PC-9 (cell line): Measurements from ENCODE around the gene TTC32. TPM values are rescaled to one million over a fixed set of nuclear protein-coding genes. Genes with fewer than 3 reads are reported as not detected.

Source experiments
- BruUV-seq: library from RNA; stranded (reverse); fragments of 400-500 nt; replicated peaks from 2 replicates; lab custom pipeline; 2021; lab: Mats Ljungman, UMichigan
- CTCF ChIA-PET: fragments of 300-600 bp; sonication (Branson Sonifier 250); formaldehyde crosslinking; loops from one replicate; lab custom pipeline; 2022; ENCODE audit warnings: antibody characterized with exemption; lab: Charles Lee
- POLR2A ChIA-PET: fragments of 300-600 bp; sonication (Branson Sonifier 250); formaldehyde crosslinking; loops from one replicate; lab custom pipeline; 2022; ENCODE audit warnings: antibody characterized with exemption; ENCODE audit not compliant: unreplicated experiment; lab: Charles Lee
- DNase-seq, 2 experiments: peaks; one replicate each; pipeline versions ENCODE4 v3.0.0 to v3.0.0-alpha.2; 2015 to 2022; ENCODE audit warnings: mixed read lengths in 1 of 2
- H2AFZ ChIP-seq: fragments of 200-600 bp; sonication (generic); 2 replicates; pipeline ENCODE4 v1.8.1; 2017; ENCODE audit warnings: antibody characterized with exemption
- H3F3A ChIP-seq: fragments of 200-600 bp; sonication (generic); 2 replicates; pipeline ENCODE4 v1.8.1; 2017; ENCODE audit warnings: antibody characterized with exemption, mild to moderate bottlenecking, low read depth; ENCODE audit not compliant: insufficient read depth
- H3K27ac ChIP-seq: fragments of 200-600 bp; sonication (generic); 2 replicates; pipeline ENCODE4 v1.6.1; 2016; ENCODE audit warnings: mixed run types
- H3K27me3 ChIP-seq: fragments of 200-600 bp; sonication (generic); 2 replicates; pipeline ENCODE4 v1.6.1; 2016; ENCODE audit warnings: low read depth, mixed run types; ENCODE audit not compliant: insufficient read depth
- H3K36me3 ChIP-seq: fragments of 200-600 bp; sonication (generic); 2 replicates; pipeline ENCODE4 v1.6.1; 2016; ENCODE audit warnings: low read depth, mixed run types
- H3K4me1 ChIP-seq: fragments of 200-600 bp; sonication (generic); replicated peaks from 2 replicates; pipeline ENCODE4 v1.6.1; 2016; ENCODE audit warnings: mixed run types; ENCODE audit not compliant: insufficient read depth
- H3K4me2 ChIP-seq: fragments of 200-600 bp; sonication (generic); 2 replicates; pipeline ENCODE4 v1.6.1; 2017; ENCODE audit warnings: mixed run types
- H3K4me3 ChIP-seq: fragments of 200-600 bp; sonication (generic); 2 replicates; pipeline ENCODE4 v1.6.1; 2016; ENCODE audit warnings: mixed run types
- H3K79me2 ChIP-seq: fragments of 200-600 bp; sonication (generic); 2 replicates; pipeline ENCODE4 v1.6.1; 2017; ENCODE audit warnings: low read depth, mixed run types
- H3K9me2 ChIP-seq: fragments of 200-600 bp; sonication (generic); 2 replicates; pipeline ENCODE4 v1.8.1; 2017; ENCODE audit warnings: mild to moderate bottlenecking; ENCODE audit not compliant: insufficient read depth
- H3K9me3 ChIP-seq: fragments of 200-600 bp; sonication (generic); 2 replicates; pipeline ENCODE4 v1.8.1; 2016; ENCODE audit warnings: low read depth; ENCODE audit not compliant: insufficient read depth
- H4K20me1 ChIP-seq: fragments of 200-600 bp; sonication (generic); 2 replicates; pipeline ENCODE4 v1.8.1; 2017; ENCODE audit not compliant: insufficient read depth
- CTCF ChIP-seq: fragments of 200-600 bp; sonication (generic); conservative IDR thresholded peaks from 2 replicates; pipeline ENCODE4 v1.6.1; 2017; ENCODE audit warnings: mixed run types, antibody characterized with exemption, mild to moderate bottlenecking, moderate library complexity
- EZH2 ChIP-seq: fragments of 200-600 bp; sonication (generic); IDR thresholded peaks from 2 replicates; pipeline ENCODE4 v1.8.0; 2017; ENCODE audit warnings: antibody characterized with exemption, low read depth
- intact Hi-C: fragments of 100-400 bp; cut with micrococcal nuclease; formaldehyde crosslinking; loops from one replicate; pipeline ENCODE4 v1.10.0; 2022; ENCODE audit not compliant: unreplicated experiment
- total RNA-seq: library from RNA; stranded (reverse); gene quantifications from 2 replicates; pipeline ENCODE4 v1.2.3, GENCODE V29; 2021

TTC32 gene
- total RNA-seq, 1 experiment from 2014 or later = 36.2 TPM

- ChIA-PET CTCF (no interaction called here), POLR2A (interaction anchor here (0.5 kb wide), 1 partner anchor 474 kb away, joined by 4 read pairs; no protein-coding TSS in a partner anchor)
- H3K9me2 ChIP-seq = no peaks in the 10 kb centered on the region
- H3K27me3 ChIP-seq = no peaks in the 10 kb centered on the region
- H3K4me3 ChIP-seq = no peak overlapping the region
- peaks cover 3% of the 10 kb centered on the region; the same call in 1 of the 2 replicates for H3K4me1 ChIP-seq
- no peak overlapping the region for H3K27ac ChIP-seq
- H3K4me2 ChIP-seq = no peak overlapping the region
- no peaks in the 10 kb centered on the region for H4K20me1 ChIP-seq
- no peaks in the 10 kb centered on the region for H3K36me3 ChIP-seq
- TF ChIP-seq CTCF = no peak
- no peak for TF ChIP-seq EZH2
- no peaks in the 10 kb centered on the region for H3F3A ChIP-seq
- no peaks in the 10 kb centered on the region for H3K9me3 ChIP-seq
- BruUV-seq = no TSS peak
- no peak for DNase-seq
- no peaks in the 10 kb centered on the region for H3K79me2 ChIP-seq
- H2AFZ ChIP-seq = no peak overlapping the region
- intact Hi-C loops = loop anchor here (10.0 kb wide), 1 partner anchor 316 kb away; no protein-coding TSS in a partner anchor
Observed at GRCh38 chr2:19850056-19851050, 51.4 kb downstream of the TTC32 start.

DNA sequence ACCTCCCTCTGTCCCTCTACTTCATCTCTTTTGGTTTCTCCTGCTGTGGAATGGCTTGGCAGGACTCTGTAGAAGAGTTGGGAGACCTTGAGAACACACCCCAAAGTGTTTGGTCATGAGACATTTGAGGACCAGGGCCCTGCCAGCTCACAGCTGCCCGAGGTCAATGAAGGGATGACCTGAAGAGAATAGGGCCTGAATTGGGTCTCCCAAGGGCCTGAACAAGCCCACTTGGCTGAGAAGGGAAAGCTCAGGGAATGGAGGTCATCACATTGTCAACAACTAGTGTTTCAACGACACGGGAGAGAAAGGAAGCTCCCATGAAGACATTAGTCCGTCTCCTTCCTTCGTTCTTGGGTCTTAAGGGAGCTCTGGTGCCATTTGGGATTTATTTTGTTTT is 52.8 kb downstream of the TTC32 start:
- Histone ChIP-seq H3K4me1 (peaks cover 3% of the 10 kb centered on the region; the same call in 1 of the 2 replicates), H3F3A (no peaks in the 10 kb centered on the region), H2AFZ (no peak overlapping the region), H3K4me2 (no peak overlapping the region), H3K27me3 (no peaks in the 10 kb centered on the region), H3K9me3 (no peaks in the 10 kb centered on the region), H3K4me3 (no peak overlapping the region), H3K9me2 (no peaks in the 10 kb centered on the region), H4K20me1 (no peaks in the 10 kb centered on the region), H3K79me2 (no peaks in the 10 kb centered on the region), H3K36me3 (no peaks in the 10 kb centered on the region), H3K27ac (no peak overlapping the region)
- BruUV-seq = no TSS peak
- ChIA-PET POLR2A (no interaction called here), CTCF (no interaction called here)
- no peak for DNase-seq
- intact Hi-C loops = no loop called here
- TF ChIP-seq EZH2 = no peak
- no peak for TF ChIP-seq CTCF

DNA sequence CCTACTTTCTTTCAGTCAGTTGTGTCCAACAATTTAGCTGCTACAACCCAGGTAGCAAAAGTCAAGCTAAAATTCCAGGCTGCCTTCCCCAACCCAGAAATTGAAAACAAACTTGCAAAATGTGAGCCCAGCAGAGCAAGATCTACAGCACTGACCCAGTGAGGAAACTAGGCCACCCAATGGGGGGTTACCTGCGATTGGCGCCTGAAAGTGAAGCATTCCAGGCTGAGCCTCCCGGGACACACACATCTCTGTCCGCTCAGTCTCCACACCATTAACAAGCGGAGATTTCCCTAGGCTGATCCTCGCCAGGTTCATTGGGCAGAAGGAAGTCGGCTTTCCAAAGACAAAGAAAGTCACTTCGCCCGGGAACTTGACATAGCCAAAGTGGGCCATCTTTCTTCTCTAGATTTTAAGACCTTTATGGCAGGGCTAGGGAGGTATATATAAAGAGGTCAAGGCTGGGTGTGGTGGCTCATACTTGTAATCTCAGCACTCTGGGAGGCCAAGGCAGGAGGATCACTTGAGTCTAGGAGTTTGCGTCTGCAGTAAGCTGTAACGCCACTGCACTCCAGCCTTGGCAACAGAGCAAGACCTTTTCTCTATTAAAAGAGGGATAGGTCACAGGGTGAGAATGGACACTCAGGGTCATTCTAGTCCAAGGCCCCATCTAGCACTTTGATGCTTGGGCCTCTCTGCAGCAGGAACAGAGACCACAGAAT is 53.6 kb downstream of the TTC32 start:
- no TSS peak for BruUV-seq
- Histone ChIP-seq H3K4me1 (peaks cover 3% of the 10 kb centered on the region; the same call in 1 of the 2 replicates), H3K79me2 (no peaks in the 10 kb centered on the region), H3K4me3 (no peak overlapping the region), H3K27me3 (no peaks in the 10 kb centered on the region), H3K27ac (no peak overlapping the region), H3K36me3 (no peaks in the 10 kb centered on the region), H3F3A (no peaks in the 10 kb centered on the region), H4K20me1 (no peaks in the 10 kb centered on the region), H3K4me2 (no peak overlapping the region), H2AFZ (no peak overlapping the region), H3K9me2 (no peaks in the 10 kb centered on the region), H3K9me3 (no peaks in the 10 kb centered on the region)
- intact Hi-C loops = no loop called here
- ChIA-PET CTCF (no interaction called here), POLR2A (interaction anchor here (0.6 kb wide), 1 partner anchor 108 kb away, joined by 3 read pairs; no protein-coding TSS in a partner anchor)
- no peak for DNase-seq
- TF ChIP-seq CTCF (no peak), EZH2 (no peak)
